Keratinocyte (primary cell): ENCODE measurements around the gene TSHR. TPM values are rescaled to one million over a fixed set of nuclear protein-coding genes. Genes with fewer than 3 reads are reported as not detected.
"Not testable (repeated sequence)": the region's sequence is repeated elsewhere in the genome, so short reads cannot be mapped to it uniquely, and the experiment has no call there.

ENCODE experiments used
- DNase-seq: peaks from one replicate; pipeline ENCODE4 v3.0.0-alpha.2; 2011; ENCODE audit warnings: low read depth, missing footprints, low spot score
- FAIRE-seq: peaks from 2 replicates; lab custom pipeline; 2011; peaks lifted over from hg19 to GRCh38; lab: Jason Lieb, UNC
- H2AFZ ChIP-seq: 2 replicates; pipeline ENCODE4 v1.6.0; 2012; ENCODE audit warnings: low read length, control low read depth, inconsistent platforms; ENCODE audit not compliant: control insufficient read depth
- H3K27ac ChIP-seq: 2 replicates; pipeline ENCODE4 v1.5.1; 2011; ENCODE audit warnings: low read length; ENCODE audit not compliant: control insufficient read depth, insufficient read depth
- H3K27me3 ChIP-seq: 3 replicates; pipeline ENCODE4 v1.6.0; 2011; ENCODE audit warnings: low read length; ENCODE audit not compliant: control insufficient read depth, insufficient read depth; ENCODE audit errors: extremely low read depth
- H3K36me3 ChIP-seq, 2 experiments: 2 replicates in 1 of 2; 3 replicates in 1 of 2; pipeline ENCODE4 v1.5.1; 2011; ENCODE audit warnings: low read length in 2 of 2, mild to moderate bottlenecking in 1 of 2; ENCODE audit not compliant: control insufficient read depth in 2 of 2, insufficient read depth in 2 of 2; ENCODE audit errors: extremely low read depth in 1 of 2
- H3K4me1 ChIP-seq: 3 replicates; pipeline ENCODE4 v1.5.1; 2011; ENCODE audit warnings: low read length; ENCODE audit not compliant: control insufficient read depth, insufficient read depth; ENCODE audit errors: extremely low read depth
- H3K4me2 ChIP-seq: 3 replicates; pipeline ENCODE4 v1.6.0; 2011; ENCODE audit warnings: low read depth, low read length; ENCODE audit not compliant: control insufficient read depth, insufficient read depth; ENCODE audit errors: extremely low read depth
- H3K4me3 ChIP-seq, 3 experiments: fragments of 200-600 bp in 1 of 3; sonication (generic) in 1 of 3; 2 replicates in 2 of 3; 3 replicates in 1 of 3; pipeline ENCODE4 v1.5.1; 2011 to 2016; ENCODE audit warnings: low read length in 3 of 3, mild to moderate bottlenecking in 3 of 3, control low read depth in 2 of 3, inconsistent platforms in 1 of 3, low read depth in 1 of 3, mixed read lengths in 1 of 3, mixed run types in 1 of 3, moderate library complexity in 1 of 3; ENCODE audit not compliant: control insufficient read depth in 2 of 3, insufficient read depth in 2 of 3; ENCODE audit errors: extremely low read depth in 1 of 3
- H3K79me2 ChIP-seq: 2 replicates; pipeline ENCODE4 v1.6.0; 2012; ENCODE audit warnings: low read length; ENCODE audit not compliant: control insufficient read depth, insufficient read depth
- H3K9ac ChIP-seq: 3 replicates; pipeline ENCODE4 v1.6.0; 2011; ENCODE audit warnings: low read length; ENCODE audit not compliant: control insufficient read depth, insufficient read depth; ENCODE audit errors: extremely low read depth
- H3K9me1 ChIP-seq: 3 replicates; pipeline ENCODE4 v1.6.0; 2011; ENCODE audit warnings: low read length; ENCODE audit not compliant: control insufficient read depth, insufficient read depth; ENCODE audit errors: extremely low read depth
- H3K9me3 ChIP-seq: 2 replicates; pipeline ENCODE4 v1.5.1; 2012; ENCODE audit warnings: low read depth, low read length; ENCODE audit not compliant: control insufficient read depth
- H4K20me1 ChIP-seq: 3 replicates; pipeline ENCODE4 v1.6.0; 2011; ENCODE audit warnings: low read length; ENCODE audit not compliant: control insufficient read depth, insufficient read depth; ENCODE audit errors: extremely low read depth
- CTCF ChIP-seq, 3 experiments: IDR thresholded peaks in 1 of 3; conservative IDR thresholded peaks in 1 of 3; optimal IDR thresholded peaks in 1 of 3; 2 replicates in 2 of 3; 3 replicates in 1 of 3; pipeline versions ENCODE3 to v1.5.1; 2011; ENCODE audit warnings: low read length in 3 of 3, mild to moderate bottlenecking in 3 of 3, moderate library complexity in 2 of 3, control low read depth in 1 of 3, inconsistent platforms in 1 of 3; ENCODE audit not compliant: insufficient read depth in 2 of 3; ENCODE audit errors: extremely low read depth in 1 of 3
- EZH2 ChIP-seq: IDR thresholded peaks from one replicate; pipeline ENCODE4 v1.6.1; 2012; ENCODE audit warnings: inconsistent platforms, mild to moderate bottlenecking, low read length, moderate library complexity
- dilution Hi-C: fragments of 300-500 bp; cut with MboI; formaldehyde crosslinking; loops from one replicate; pipeline ENCODE4 v1.7.0; 2020; ENCODE audit warnings: low sequenced_read_pairs; ENCODE audit not compliant: extremely low pct_ligation_motif_present
- polyA plus RNA-seq, 5 experiments: library from polyadenylated mRNA; depleted of rRNA in 3 of 5; stranded (reverse) in 3 of 5; stranded (forward) in 1 of 5; unstranded in 1 of 5; fragments of >200 nt; gene quantifications; 1 replicate in 1 of 5; 2 replicates in 3 of 5; 3 replicates in 1 of 5; pipeline versions ENCODE4 v1.2.1 to v1.2.3, GENCODE V29; 2011 to 2012; ENCODE audit warnings: missing spikeins in 2 of 5, low read depth in 1 of 5, low replicate concordance in 1 of 5

TSHR gene
- polyA plus RNA-seq, 1 donor (not counting 4 experiments of a cell fraction or from before 2014, with no cell fraction given), result 0.03 TPM

GRCh38 chr14:81113176-81113575 is 157.8 kb downstream of the TSHR start:
- no peak for TF ChIP-seq EZH2
- TF ChIP-seq CTCF (optimal IDR thresholded peaks at IDR 0.05 in 1 of 3, IDR thresholded peaks at IDR 0.05 in 1 of 3, conservative IDR thresholded peaks at IDR 0.05 in 1 of 3; ENCODE audit: extremely low read depth in 1 of 3, insufficient read depth in 2 of 3, low read length in 3 of 3), result no peak
- Histone ChIP-seq H3K27ac (no peak overlapping the region), H4K20me1 (no peaks in the 10 kb centered on the region), H3K4me1 (no peaks in the 10 kb centered on the region), H3K4me3 (no peak overlapping the region), H3K9me3 (no peaks in the 10 kb centered on the region), H3K9me1 (no peaks in the 10 kb centered on the region), H2AFZ (no peak overlapping the region), H3K79me2 (no peaks in the 10 kb centered on the region), H3K36me3 (no peaks in the 10 kb centered on the region), H3K27me3 (no peaks in the 10 kb centered on the region), H3K4me2 (no peak overlapping the region), H3K9ac (no peak overlapping the region)
- dilution Hi-C loops, result no loop called here
- no peak for FAIRE-seq
- no peak for DNase-seq

- FAIRE-seq, H3K36me3 ChIP-seq, H3K4me2 ChIP-seq, H3K4me1 ChIP-seq, dilution Hi-C loops, H4K20me1 ChIP-seq, H3K79me2 ChIP-seq, H3K27me3 ChIP-seq, H3K9me3 ChIP-seq, DNase-seq, H3K4me3 ChIP-seq, H3K9ac ChIP-seq, H3K27ac ChIP-seq, H3K9me1 ChIP-seq, H2AFZ ChIP-seq: not testable (repeated sequence)
Measured at GRCh38 chr14:81113945-81114820, 158.8 kb downstream of the TSHR start.
